Measurements from ENCODE around the gene RAB11FIP2.

RAB11FIP2 gene

GRCh38 chr10:117987244-117987909, 59.4 kb downstream of the RAB11FIP2 start:
- H3K27ac ChIP-seq = no peak overlapping the region
- no peak for TF ChIP-seq CTCF (conservative IDR thresholded peaks at IDR 0.05)

- TF ChIP-seq CTCF (conservative IDR thresholded peaks at IDR 0.05) = no peak
- H3K27ac ChIP-seq = no peak overlapping the region
These were observed 62.8 kb downstream of the RAB11FIP2 start for GRCh38 chr10:117983961-117984360.

- no peak for TF ChIP-seq CTCF (conservative IDR thresholded peaks at IDR 0.05)
- H3K27ac ChIP-seq = no peak overlapping the region
These were observed 65.7 kb downstream of the RAB11FIP2 start for GRCh38 chr10:117980755-117981702.

GRCh38 chr10:117980216-117980615, 66.5 kb downstream of the RAB11FIP2 start:
- TF ChIP-seq CTCF (conservative IDR thresholded peaks at IDR 0.05) = no peak

GRCh38 chr10:117972168-117972837, 74.4 kb downstream of the RAB11FIP2 start:
- no peak for TF ChIP-seq CTCF (conservative IDR thresholded peaks at IDR 0.05)
- H3K27ac ChIP-seq = no peak overlapping the region

More at GRCh38 chr10:117980216-117980615, 66.5 kb downstream of the RAB11FIP2 start:
- H3K27ac ChIP-seq = no peak overlapping the region

GRCh38 chr10:117970962-117971361, 75.8 kb downstream of the RAB11FIP2 start:
- no peak overlapping the region for H3K27ac ChIP-seq
- no peak for TF ChIP-seq CTCF (conservative IDR thresholded peaks at IDR 0.05)

- H3K27ac ChIP-seq = no peak overlapping the region
- TF ChIP-seq CTCF (conservative IDR thresholded peaks at IDR 0.05) = no peak
These were observed 77.1 kb downstream of the RAB11FIP2 start for GRCh38 chr10:117969592-117969991.

All from VCaP (cell line).